ENCODE measurements around the gene ADAR.

DNA sequence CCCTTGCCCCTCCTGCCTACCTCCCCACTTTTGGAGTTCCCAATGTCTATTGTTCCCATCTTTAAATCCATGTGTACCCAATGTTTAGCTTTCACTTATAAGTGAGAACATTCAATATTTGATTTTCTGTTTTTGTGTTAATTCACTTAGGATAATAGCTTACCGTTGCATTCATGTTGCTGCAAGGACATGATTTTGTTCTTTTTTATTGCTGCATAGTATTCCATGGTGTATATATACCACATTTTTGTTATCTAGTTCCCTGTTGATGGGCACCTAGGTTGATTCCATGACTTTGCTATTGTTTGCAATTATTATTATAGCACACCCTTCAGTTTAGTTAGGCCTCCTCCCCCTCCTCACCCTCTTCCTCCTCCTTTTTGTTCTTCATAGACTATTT is 33.5 kb upstream of the ADAR start:
- TF ChIP-seq POLR2A (IDR thresholded peaks at IDR 0.05) = no peak
- TF ChIP-seq, protein P1, sequence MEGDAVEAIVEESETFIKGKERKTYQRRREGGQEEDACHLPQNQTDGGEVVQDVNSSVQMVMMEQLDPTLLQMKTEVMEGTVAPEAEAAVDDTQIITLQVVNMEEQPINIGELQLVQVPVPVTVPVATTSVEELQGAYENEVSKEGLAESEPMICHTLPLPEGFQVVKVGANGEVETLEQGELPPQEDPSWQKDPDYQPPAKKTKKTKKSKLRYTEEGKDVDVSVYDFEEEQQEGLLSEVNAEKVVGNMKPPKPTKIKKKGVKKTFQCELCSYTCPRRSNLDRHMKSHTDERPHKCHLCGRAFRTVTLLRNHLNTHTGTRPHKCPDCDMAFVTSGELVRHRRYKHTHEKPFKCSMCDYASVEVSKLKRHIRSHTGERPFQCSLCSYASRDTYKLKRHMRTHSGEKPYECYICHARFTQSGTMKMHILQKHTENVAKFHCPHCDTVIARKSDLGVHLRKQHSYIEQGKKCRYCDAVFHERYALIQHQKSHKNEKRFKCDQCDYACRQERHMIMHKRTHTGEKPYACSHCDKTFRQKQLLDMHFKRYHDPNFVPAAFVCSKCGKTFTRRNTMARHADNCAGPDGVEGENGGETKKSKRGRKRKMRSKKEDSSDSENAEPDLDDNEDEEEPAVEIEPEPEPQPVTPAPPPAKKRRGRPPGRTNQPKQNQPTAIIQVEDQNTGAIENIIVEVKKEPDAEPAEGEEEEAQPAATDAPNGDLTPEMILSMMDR (IDR thresholded peaks at IDR 0.05 in 8 of 11, conservative IDR thresholded peaks at IDR 0.05 in 3 of 11) = no peak
- TF ChIP-seq POLR2AphosphoS5 (IDR thresholded peaks at IDR 0.05) = no peak

Measured in spleen (tissue), 7 donors.